ENCODE results near the gene NKX6-2.
"Not testable (repeated sequence)": the region's sequence is repeated elsewhere in the genome, so short reads cannot be mapped to it uniquely, and the experiment has no call there.

Gene NKX6-2

GRCh38 chr10:132798403-132798802 lies 12.5 kb upstream of the NKX6-2 start:
- DNase-seq (ENCODE audit: low read depth in 2 of 2, low spot score in 1 of 2) = no peak

- DNase-seq (ENCODE audit: low read depth in 2 of 2, low spot score in 1 of 2) = not testable (repeated sequence)
These were observed 12.0 kb upstream of the NKX6-2 start for GRCh38 chr10:132797986-132798385.

DNA sequence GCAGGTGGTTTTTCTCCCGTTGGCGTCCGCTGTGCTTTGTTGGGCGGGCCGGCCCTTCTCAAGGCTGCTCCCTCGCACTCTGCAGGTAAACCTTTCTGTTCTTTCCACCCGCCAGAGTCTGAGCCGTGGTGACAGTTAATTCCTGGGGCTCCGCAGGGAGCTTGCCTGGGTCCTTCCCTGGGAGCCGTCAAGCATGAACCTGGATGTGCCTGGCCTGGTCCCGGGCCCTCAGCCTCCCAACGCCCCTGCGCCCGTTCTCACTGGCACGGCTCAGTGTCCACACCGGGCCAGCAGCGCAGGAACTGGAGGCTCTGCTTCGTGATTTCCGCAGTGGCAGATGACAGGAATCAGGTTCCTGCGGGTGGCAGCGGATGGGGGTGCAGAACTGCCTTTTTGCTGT lies 10.9 kb upstream of the NKX6-2 start:
- DNase-seq (ENCODE audit: low read depth in 2 of 2, low spot score in 1 of 2) = no peak

- DNase-seq (ENCODE audit: low read depth in 2 of 2, low spot score in 1 of 2) = no peak
These were observed 8.2 kb upstream of the NKX6-2 start for GRCh38 chr10:132793871-132794849.

DNA sequence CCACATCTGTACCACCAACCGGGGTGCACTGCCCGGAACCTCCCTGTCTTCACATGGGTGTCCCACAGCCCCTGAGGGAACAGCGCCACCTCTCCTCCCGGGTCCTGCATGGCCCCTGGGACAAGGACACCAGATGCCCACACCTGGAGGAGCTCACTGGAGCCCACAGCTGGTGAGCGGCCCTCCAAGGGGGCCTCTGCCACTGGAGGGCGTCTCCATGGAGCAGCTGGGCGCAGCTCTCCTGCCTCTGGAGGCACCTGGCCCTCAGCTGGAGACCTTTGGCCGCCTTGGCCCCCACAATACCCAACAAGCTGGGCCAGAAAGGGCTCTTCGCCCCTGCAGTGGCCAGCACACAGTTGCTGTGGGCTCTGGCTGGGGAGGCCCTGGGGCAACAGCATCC lies 7.3 kb upstream of the NKX6-2 start:
- no peak for DNase-seq (ENCODE audit: low read depth in 2 of 2, low spot score in 1 of 2)

DNA sequence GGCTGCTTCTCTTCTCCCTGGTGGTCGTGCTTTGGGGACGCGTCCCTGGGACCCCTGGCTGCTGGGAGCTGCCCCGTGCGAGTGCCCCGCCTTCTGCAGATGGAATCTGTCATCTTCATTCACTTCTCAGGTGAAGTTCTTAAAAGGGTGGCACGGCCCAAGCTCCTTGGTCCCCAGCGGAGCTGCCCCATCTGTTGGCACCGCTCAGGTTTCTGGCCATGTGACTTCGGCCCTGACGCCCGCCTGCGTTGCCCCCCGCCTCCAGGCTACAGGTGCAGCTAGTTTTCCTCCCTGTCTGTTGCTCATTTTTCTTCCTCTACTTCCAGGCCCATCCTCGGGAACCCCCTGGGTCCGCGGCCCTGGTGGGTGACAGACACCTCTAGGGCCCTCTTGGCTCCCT lies 6.8 kb upstream of the NKX6-2 start:
- no peak for DNase-seq (ENCODE audit: low read depth in 2 of 2, low spot score in 1 of 2)

DNA sequence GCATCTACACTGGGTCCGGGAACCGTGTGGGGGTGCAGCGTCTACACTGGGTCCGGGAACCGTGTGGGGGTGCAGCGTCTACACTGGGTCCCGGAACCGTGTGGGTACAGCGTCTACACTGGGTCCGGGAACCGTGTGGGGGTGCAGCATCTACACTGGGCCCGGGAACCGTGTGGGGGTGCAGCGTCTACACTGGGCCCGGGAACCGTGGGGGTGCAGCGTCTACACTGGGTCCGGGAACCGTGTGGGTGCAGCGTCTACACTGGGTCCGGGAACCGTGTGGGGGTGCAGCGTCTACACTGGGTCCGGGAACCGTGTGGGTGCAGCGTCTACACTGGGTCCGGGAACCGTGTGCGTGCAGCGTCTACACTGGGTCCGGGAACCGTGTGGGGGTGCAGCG lies 6.2 kb upstream of the NKX6-2 start:
- DNase-seq (ENCODE audit: low read depth in 2 of 2, low spot score in 1 of 2) = not testable (repeated sequence)

GRCh38 chr10:132790934-132791829 lies 5.2 kb upstream of the NKX6-2 start:
- no peak for DNase-seq (ENCODE audit: low read depth in 2 of 2, low spot score in 1 of 2)

- no peak for DNase-seq (ENCODE audit: low read depth in 2 of 2, low spot score in 1 of 2)
These were observed 4.5 kb upstream of the NKX6-2 start for GRCh38 chr10:132790470-132790869.

- no peak for DNase-seq (ENCODE audit: low read depth in 2 of 2, low spot score in 1 of 2)
These were observed 3.8 kb upstream of the NKX6-2 start for GRCh38 chr10:132789659-132790148.

- no peak for DNase-seq (ENCODE audit: low read depth in 2 of 2, low spot score in 1 of 2)
These were observed 2.9 kb upstream of the NKX6-2 start for GRCh38 chr10:132788831-132789219.

GRCh38 chr10:132788180-132788830 lies 2.4 kb upstream of the NKX6-2 start:
- DNase-seq (ENCODE audit: low read depth in 2 of 2, low spot score in 1 of 2) = no peak

DNA sequence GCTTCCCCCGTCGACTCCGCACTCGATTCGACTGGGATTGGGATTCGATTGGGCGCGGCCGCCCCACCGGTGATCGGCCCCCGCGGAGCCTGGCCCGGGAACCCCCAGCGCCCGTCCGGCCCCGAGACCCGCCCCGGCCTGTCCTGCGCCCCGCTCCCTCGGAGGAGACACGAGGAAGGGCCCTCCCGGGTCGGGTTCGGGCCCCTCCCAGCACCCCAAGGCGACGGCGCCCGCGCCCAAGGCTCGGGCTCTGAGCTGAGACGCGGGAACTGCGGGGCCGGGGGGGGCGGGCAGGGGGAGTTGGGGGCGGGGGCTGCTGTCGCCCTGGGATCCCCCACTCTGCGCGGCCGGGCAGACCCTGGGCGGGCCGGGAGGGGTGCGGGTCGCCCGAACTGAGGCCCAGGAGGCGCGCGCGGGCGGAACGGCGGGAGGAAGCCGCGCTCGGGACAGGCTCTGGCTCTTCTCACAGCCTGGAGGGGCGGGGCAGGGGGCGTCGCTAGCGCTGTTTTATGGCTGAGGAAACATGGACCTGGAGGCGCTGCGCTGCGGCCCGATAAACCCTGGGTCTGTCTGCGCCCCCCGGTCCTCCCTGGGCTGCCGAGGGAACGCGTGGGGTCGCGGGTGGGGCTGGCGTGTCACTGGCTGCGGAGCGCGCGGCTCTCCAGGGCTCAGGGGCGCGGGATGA lies 1.7 kb upstream of the NKX6-2 start:
- DNase-seq (ENCODE audit: low read depth in 2 of 2, low spot score in 1 of 2) = no peak

DNA sequence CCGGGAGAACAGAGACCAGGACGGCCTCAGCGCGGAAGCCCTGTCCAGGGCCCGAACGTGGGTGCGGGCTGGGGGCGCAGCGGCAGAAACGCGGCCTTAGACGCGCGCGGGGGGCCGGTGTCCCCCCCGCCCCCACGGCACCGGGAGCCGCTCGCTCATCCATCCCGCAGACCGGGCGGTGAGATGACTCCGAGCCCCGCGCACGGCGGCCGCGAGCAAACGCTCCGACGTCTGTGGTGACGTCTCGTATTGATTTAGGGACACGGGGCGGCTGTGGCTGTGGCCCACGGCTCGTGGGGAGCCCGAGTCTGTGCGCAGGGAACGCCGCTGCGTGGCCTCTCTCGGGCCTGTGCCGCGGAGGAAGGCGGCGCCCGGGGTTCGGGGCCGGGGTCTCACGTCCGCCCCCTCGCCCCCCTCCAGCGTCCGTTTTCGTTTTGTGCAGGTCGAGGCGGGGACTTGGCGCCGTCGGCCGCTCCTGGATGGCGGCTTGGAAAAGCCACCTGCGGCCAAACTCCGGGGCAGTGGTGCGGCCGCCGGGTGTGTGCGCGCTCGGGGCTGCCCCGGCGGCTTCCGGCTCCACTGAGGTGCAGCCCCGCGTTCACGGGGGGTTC lies 1.0 kb upstream of the NKX6-2 start:
- no peak for DNase-seq (ENCODE audit: low read depth in 2 of 2, low spot score in 1 of 2)

DNA sequence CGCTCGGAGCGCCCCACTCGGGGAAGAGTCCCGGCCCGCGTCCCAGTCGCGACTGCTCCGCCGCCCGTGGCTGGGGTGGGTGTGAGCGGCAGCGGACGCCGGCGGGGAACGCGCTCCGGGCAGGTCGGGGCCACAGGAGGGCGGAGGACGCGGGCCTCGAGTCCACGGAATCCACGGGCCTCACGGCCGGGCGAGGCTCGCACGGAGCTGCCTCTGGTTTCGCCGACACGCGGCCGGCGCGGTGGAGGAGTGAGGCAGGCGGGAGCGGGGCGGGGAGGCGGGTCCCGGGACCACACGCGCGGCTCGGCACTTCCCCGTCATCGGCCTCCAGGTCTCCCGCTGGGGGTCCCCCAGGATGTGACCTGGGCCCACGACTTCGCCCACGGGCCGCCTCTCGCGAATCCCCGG lies 533 bp upstream of the NKX6-2 start:
- DNase-seq (ENCODE audit: low read depth in 2 of 2, low spot score in 1 of 2) = no peak

GRCh38 chr10:132784866-132785722 lies 853 bp downstream of the NKX6-2 start:
- no peak for DNase-seq (ENCODE audit: low read depth in 2 of 2, low spot score in 1 of 2)

- DNase-seq (ENCODE audit: low read depth in 2 of 2, low spot score in 1 of 2) = no peak
These were observed 1.7 kb downstream of the NKX6-2 start for GRCh38 chr10:132783940-132784865.

All from stimulated activated CD8-positive, alpha-beta memory T cell treated with anti-CD3 and anti-CD28 coated beads, Interleukin-4, amount 100 ng/mL, for 4 hours (primary cell).